ENCODE measurements around the gene PDSS2.

GRCh38 chr6:107355659-107356058 is 103.7 kb downstream of the PDSS2 start:
- TF ChIP-seq CTCF (IDR thresholded peaks at IDR 0.05) = no peak
- TF ChIP-seq POLR2A (IDR thresholded peaks at IDR 0.05) = no peak
